GM10266 (cell line): ENCODE measurements around the gene DCDC2.
"Not testable (repeated sequence)": the region's sequence is repeated elsewhere in the genome, so short reads cannot be mapped to it uniquely, and the experiment has no call there.

Source experiments
- DNase-seq: peaks from one replicate; pipeline ENCODE4 v3.0.0; 2012; ENCODE audit errors: extremely low spot score
- CTCF ChIP-seq: IDR thresholded peaks from 2 replicates; pipeline ENCODE4 v1.5.1; 2012; ENCODE audit warnings: mild to moderate bottlenecking, low read depth; ENCODE audit not compliant: control insufficient read depth, insufficient read depth; ENCODE audit errors: missing control alignments

DCDC2 gene

GRCh38 chr6:24329451-24329850 is 28.4 kb downstream of the DCDC2 start:
- TF ChIP-seq CTCF = no peak

GRCh38 chr6:24329022-24329421 is 28.8 kb downstream of the DCDC2 start:
- TF ChIP-seq CTCF = no peak
- DNase-seq = no peak

More at GRCh38 chr6:24329451-24329850, 28.4 kb downstream of the DCDC2 start:
- DNase-seq = no peak

- no peak for TF ChIP-seq CTCF
- no peak for DNase-seq
Observed at GRCh38 chr6:24327756-24328155, 30.1 kb downstream of the DCDC2 start.

- DNase-seq = no peak
Observed at GRCh38 chr6:24325978-24326377, 31.9 kb downstream of the DCDC2 start.

GRCh38 chr6:24324617-24325016 is 33.2 kb downstream of the DCDC2 start:
- no peak for TF ChIP-seq CTCF
- DNase-seq = no peak

More at GRCh38 chr6:24325978-24326377, 31.9 kb downstream of the DCDC2 start:
- no peak for TF ChIP-seq CTCF

GRCh38 chr6:24323632-24324337 is 34.1 kb downstream of the DCDC2 start:
- no peak for TF ChIP-seq CTCF
- DNase-seq = no peak

GRCh38 chr6:24322924-24323323 is 34.9 kb downstream of the DCDC2 start:
- no peak for TF ChIP-seq CTCF
- no peak for DNase-seq

GRCh38 chr6:24322446-24322845 is 35.4 kb downstream of the DCDC2 start:
- DNase-seq = not testable (repeated sequence)
